ENCODE measurements around the gene RASA3.
"Not testable (repeated sequence)": the region's sequence is repeated elsewhere in the genome, so short reads cannot be mapped to it uniquely, and the experiment has no call there.

DNA sequence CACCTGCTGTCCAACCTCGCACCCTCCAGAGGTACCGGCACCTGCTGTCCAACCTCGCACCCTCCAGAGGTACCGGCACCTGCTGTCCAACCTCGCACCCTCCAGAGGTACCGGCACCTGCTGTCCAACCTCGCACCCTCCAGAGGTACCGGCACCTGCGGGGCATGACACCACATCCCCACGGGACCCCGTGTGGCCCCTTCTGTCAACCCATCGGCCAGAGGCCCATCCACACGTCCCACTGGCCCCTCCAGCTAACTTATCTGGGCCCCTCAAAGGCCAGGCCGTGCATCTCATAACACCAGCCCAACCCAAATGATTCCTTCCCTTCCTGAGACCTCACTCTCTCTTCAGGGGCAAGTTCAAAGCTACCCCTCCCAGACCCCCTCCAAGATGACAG lies 6.3 kb downstream of the RASA3 start:
- TF ChIP-seq, protein P1, sequence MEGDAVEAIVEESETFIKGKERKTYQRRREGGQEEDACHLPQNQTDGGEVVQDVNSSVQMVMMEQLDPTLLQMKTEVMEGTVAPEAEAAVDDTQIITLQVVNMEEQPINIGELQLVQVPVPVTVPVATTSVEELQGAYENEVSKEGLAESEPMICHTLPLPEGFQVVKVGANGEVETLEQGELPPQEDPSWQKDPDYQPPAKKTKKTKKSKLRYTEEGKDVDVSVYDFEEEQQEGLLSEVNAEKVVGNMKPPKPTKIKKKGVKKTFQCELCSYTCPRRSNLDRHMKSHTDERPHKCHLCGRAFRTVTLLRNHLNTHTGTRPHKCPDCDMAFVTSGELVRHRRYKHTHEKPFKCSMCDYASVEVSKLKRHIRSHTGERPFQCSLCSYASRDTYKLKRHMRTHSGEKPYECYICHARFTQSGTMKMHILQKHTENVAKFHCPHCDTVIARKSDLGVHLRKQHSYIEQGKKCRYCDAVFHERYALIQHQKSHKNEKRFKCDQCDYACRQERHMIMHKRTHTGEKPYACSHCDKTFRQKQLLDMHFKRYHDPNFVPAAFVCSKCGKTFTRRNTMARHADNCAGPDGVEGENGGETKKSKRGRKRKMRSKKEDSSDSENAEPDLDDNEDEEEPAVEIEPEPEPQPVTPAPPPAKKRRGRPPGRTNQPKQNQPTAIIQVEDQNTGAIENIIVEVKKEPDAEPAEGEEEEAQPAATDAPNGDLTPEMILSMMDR (IDR thresholded peaks at IDR 0.05; ENCODE audit: low read depth, low read length) = not testable (repeated sequence)
- not testable (repeated sequence) for TF ChIP-seq EZH2phosphoT487 (IDR thresholded peaks at IDR 0.05; ENCODE audit: low read depth)

Data from OCI-LY3 (cell line).